ENCODE measurements around the gene USP13.

DNA sequence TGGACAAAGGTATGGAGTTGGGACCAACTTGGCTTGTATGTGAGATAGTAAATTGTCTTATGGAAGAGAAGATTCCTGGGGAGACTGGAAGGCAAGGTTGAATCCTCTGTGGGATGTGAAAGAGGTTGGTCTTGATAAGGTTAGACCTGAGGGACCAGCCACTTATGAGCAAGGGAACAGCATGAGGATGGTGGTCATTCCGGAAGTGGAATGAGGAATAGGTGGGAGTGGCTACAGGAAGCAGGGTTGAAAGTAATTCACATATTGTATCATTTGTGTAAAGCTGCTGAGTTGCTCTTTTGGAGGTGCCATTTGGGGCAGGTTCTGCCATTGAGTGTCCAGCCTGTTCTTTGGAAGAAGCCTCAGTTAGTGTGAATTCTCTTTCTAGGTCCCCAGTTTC is 13.2 kb downstream of the USP13 start:
- TF ChIP-seq, protein P1, sequence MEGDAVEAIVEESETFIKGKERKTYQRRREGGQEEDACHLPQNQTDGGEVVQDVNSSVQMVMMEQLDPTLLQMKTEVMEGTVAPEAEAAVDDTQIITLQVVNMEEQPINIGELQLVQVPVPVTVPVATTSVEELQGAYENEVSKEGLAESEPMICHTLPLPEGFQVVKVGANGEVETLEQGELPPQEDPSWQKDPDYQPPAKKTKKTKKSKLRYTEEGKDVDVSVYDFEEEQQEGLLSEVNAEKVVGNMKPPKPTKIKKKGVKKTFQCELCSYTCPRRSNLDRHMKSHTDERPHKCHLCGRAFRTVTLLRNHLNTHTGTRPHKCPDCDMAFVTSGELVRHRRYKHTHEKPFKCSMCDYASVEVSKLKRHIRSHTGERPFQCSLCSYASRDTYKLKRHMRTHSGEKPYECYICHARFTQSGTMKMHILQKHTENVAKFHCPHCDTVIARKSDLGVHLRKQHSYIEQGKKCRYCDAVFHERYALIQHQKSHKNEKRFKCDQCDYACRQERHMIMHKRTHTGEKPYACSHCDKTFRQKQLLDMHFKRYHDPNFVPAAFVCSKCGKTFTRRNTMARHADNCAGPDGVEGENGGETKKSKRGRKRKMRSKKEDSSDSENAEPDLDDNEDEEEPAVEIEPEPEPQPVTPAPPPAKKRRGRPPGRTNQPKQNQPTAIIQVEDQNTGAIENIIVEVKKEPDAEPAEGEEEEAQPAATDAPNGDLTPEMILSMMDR (IDR thresholded peaks at IDR 0.05): no peak
- no peak for TF ChIP-seq POLR2A (IDR thresholded peaks at IDR 0.05)

Measured in Peyer's patch (tissue), 4 donors.